BE2C (cell line): ENCODE results near the gene SCARB1.

Experiments used
- DNase-seq: peaks from one replicate; pipeline ENCODE4 v3.0.0-alpha.2; 2020
- H3K27me3 ChIP-seq: fragments of 250-450 bp; sonication (Bioruptor Pico); 2 replicates; pipeline ENCODE4 v1.5.1; 2020; ENCODE audit warnings: mild to moderate bottlenecking
- H3K36me3 ChIP-seq: fragments of 250-450 bp; sonication (Bioruptor Pico); 2 replicates; pipeline ENCODE4 v1.5.1; 2020; ENCODE audit warnings: mild to moderate bottlenecking
- H3K4me1 ChIP-seq: fragments of 250-450 bp; sonication (Bioruptor Pico); 2 replicates; pipeline ENCODE4 v1.5.1; 2020
- H3K4me3 ChIP-seq: 2 replicates; pipeline ENCODE4 v1.5.1; 2011; ENCODE audit warnings: low read depth, low read length
- H3K9me3 ChIP-seq: fragments of 250-450 bp; sonication (Bioruptor Pico); 2 replicates; pipeline ENCODE4 v1.5.1; 2020
- TF ChIP-seq, protein P1 (sequence below): IDR thresholded peaks from 2 replicates; pipeline ENCODE4 v1.5.1; 2012; ENCODE audit warnings: mild to moderate bottlenecking, low read depth, low read length

The SCARB1 gene

DNA sequence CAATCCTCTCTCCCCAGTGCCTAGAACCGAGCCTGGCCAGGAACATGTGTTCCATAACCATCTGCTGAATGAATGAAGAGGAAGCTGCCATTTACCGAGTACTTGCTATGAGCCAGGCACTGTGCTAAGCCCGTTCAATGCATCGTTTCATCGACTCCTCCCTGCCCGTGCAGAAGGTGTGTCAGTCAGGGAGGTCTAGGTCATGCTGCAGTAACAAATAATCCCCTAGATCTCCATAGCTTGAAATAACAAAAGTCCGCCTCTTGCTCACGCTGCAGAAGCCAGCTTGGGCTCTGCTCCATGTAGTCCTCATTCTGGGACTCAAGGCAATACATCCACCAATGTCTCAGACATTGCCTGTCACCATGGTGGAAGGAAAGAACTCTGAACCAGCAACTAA, 101.3 kb downstream of the SCARB1 start:
- Histone ChIP-seq H3K4me1 (peaks cover 8% of the 10 kb centered on the region), H3K27me3 (no peaks in the 10 kb centered on the region), H3K36me3 (no peaks in the 10 kb centered on the region), H3K9me3 (peaks cover 12% of the 10 kb centered on the region), H3K4me3 (no peak overlapping the region)
- DNase-seq: no peak
- TF ChIP-seq, protein P1, sequence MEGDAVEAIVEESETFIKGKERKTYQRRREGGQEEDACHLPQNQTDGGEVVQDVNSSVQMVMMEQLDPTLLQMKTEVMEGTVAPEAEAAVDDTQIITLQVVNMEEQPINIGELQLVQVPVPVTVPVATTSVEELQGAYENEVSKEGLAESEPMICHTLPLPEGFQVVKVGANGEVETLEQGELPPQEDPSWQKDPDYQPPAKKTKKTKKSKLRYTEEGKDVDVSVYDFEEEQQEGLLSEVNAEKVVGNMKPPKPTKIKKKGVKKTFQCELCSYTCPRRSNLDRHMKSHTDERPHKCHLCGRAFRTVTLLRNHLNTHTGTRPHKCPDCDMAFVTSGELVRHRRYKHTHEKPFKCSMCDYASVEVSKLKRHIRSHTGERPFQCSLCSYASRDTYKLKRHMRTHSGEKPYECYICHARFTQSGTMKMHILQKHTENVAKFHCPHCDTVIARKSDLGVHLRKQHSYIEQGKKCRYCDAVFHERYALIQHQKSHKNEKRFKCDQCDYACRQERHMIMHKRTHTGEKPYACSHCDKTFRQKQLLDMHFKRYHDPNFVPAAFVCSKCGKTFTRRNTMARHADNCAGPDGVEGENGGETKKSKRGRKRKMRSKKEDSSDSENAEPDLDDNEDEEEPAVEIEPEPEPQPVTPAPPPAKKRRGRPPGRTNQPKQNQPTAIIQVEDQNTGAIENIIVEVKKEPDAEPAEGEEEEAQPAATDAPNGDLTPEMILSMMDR: no peak

DNA sequence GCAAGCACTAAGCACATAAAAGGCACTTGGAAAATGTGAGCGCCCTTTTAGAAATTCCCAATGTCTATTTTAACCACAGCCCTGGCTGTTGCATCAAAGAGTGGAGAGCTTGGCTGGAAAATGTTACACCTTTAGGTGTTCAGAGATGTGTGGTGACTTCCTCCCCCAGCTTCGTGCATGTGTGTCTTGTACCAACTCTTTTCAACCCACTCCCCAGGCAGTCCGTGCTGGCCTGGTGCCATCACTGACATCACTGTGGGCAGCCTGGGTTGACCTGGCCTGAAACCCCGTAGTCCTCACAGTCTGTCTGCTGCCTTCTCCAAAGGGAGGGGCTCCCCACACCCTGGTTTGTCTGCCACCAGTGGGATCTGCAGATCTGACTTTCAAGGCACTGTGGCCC, 101.8 kb downstream of the SCARB1 start:
- TF ChIP-seq, protein P1: no peak
- no peak for DNase-seq
- Histone ChIP-seq H3K4me3 (no peak overlapping the region), H3K36me3 (no peaks in the 10 kb centered on the region), H3K27me3 (no peaks in the 10 kb centered on the region), H3K9me3 (peaks cover 17% of the 10 kb centered on the region), H3K4me1 (peaks cover 8% of the 10 kb centered on the region)

DNA sequence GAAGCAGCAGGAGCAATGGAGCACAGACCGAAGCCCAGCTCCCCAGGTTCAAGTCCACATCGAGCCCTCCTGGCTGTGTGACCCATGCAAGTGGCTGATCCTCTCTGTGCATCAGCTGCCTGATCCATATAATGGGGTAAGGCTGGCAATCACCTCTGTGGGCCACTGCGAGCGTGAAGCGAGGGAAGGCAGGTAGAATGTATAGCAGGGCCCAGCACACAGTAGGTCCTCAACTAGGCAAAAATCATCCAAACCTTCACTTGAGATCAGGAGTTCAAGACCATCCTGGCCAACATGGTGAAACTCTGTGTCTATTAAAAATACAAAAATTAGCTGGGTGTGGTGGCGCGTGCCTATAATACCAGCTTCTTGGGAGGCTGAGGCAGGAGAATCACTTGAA, 102.6 kb downstream of the SCARB1 start:
- peaks cover 17% of the 10 kb centered on the region for H3K9me3 ChIP-seq
- H3K36me3 ChIP-seq: no peaks in the 10 kb centered on the region
- TF ChIP-seq, protein P1: no peak
- no peak for DNase-seq
- no peak overlapping the region for H3K4me3 ChIP-seq
- peaks cover 4% of the 10 kb centered on the region for H3K4me1 ChIP-seq
- H3K27me3 ChIP-seq: no peaks in the 10 kb centered on the region

- TF ChIP-seq, protein P1: no peak
- Histone ChIP-seq H3K27me3 (no peaks in the 10 kb centered on the region), H3K9me3 (peaks cover 17% of the 10 kb centered on the region), H3K4me1 (peaks cover 5% of the 10 kb centered on the region), H3K36me3 (no peaks in the 10 kb centered on the region), H3K4me3 (no peak overlapping the region)
- DNase-seq: no peak
Measured at GRCh38 chr12:124760560-124760959, 103.1 kb downstream of the SCARB1 start.

- H3K4me3 ChIP-seq: no peak overlapping the region
- TF ChIP-seq, protein P1: no peak
- no peak for DNase-seq
- peaks cover 13% of the 10 kb centered on the region for H3K9me3 ChIP-seq
- H3K4me1 ChIP-seq: peaks cover 7% of the 10 kb centered on the region
- H3K27me3 ChIP-seq: no peaks in the 10 kb centered on the region
- H3K36me3 ChIP-seq: no peaks in the 10 kb centered on the region
Measured at GRCh38 chr12:124759841-124760503, 103.7 kb downstream of the SCARB1 start.
